K562 (cell line): Measurements from ENCODE around the gene SUPT5H. TPM values are rescaled to one million over a fixed set of nuclear protein-coding genes. Genes with fewer than 3 reads are reported as not detected.

Source experiments
- ARID3B ChIP-seq: fragments of 250-450 bp; sonication (Bioruptor Pico); IDR thresholded peaks from 2 replicates; pipeline ENCODE4 v1.4.0; 2020; ENCODE audit warnings: borderline replicate concordance
- ARNT ChIP-seq, 2 experiments: fragments of 450-650 bp; IDR thresholded peaks; 2 replicates each; pipeline ENCODE4 v1.6.1; 2016; ENCODE audit warnings: mild to moderate bottlenecking in 1 of 2
- BCL6 ChIP-seq: fragments of 250-450 bp; sonication (Bioruptor Pico); IDR thresholded peaks from 2 replicates; pipeline ENCODE4 v1.4.0; 2020
- CBX1 ChIP-seq: sonication (generic); IDR thresholded peaks from 2 replicates; pipeline ENCODE4 v1.6.1; 2016; ENCODE audit warnings: antibody characterized with exemption, low read depth, mild to moderate bottlenecking
- CREB3 ChIP-seq: fragments of 450-650 bp; conservative IDR thresholded peaks from 2 replicates; pipeline ENCODE4 v1.6.1; 2016; ENCODE audit warnings: missing genetic modification characterization, low read depth, mild to moderate bottlenecking, missing compliant biosample characterization, moderate library complexity
- E2F5 ChIP-seq: sonication (generic); formaldehyde crosslinking; IDR thresholded peaks from 2 replicates; pipeline ENCODE4 v1.8.0; 2022; ENCODE audit warnings: mild to moderate bottlenecking, missing genetic modification reagents
- EHMT2 ChIP-seq: fragments of 450-650 bp; IDR thresholded peaks from 2 replicates; pipeline ENCODE4 v1.6.1; 2018; ENCODE audit warnings: antibody characterized with exemption
- GATA2 ChIP-seq: sonication (generic); formaldehyde crosslinking; IDR thresholded peaks from 2 replicates; pipeline ENCODE4 v1.4.0; 2020; ENCODE audit warnings: mild to moderate bottlenecking, missing genetic modification reagents
- HDAC1 ChIP-seq, 2 experiments: fragments of 450-650 bp; IDR thresholded peaks; 2 replicates each; pipeline ENCODE4 v1.6.1; 2016 to 2017; ENCODE audit warnings: inconsistent platforms in 1 of 2, mild to moderate bottlenecking in 1 of 2, moderate library complexity in 1 of 2
- HDAC8 ChIP-seq: fragments of 450-650 bp; IDR thresholded peaks from 2 replicates; pipeline ENCODE4 v1.6.1; 2016; ENCODE audit warnings: mild to moderate bottlenecking, missing genetic modification characterization, moderate library complexity, missing compliant biosample characterization
- HEY1 ChIP-seq: fragments of 250-450 bp; sonication (Bioruptor Pico); IDR thresholded peaks from 2 replicates; pipeline ENCODE4 v1.5.0; 2020; ENCODE audit warnings: mild to moderate bottlenecking, moderate library complexity, borderline replicate concordance
- HLTF ChIP-seq: fragments of 450-650 bp; IDR thresholded peaks from 2 replicates; pipeline ENCODE4 v1.6.1; 2016
- KAT8 ChIP-seq: fragments of 450-650 bp; IDR thresholded peaks from 2 replicates; pipeline ENCODE4 v1.6.1; 2016; ENCODE audit warnings: low read depth, mild to moderate bottlenecking
- PPARD ChIP-seq: fragments of 250-450 bp; sonication (Bioruptor Pico); IDR thresholded peaks from 2 replicates; pipeline ENCODE4 v1.8.0; 2022; ENCODE audit warnings: inconsistent platforms, mild to moderate bottlenecking, moderate library complexity
- RAD51 ChIP-seq: fragments of 450-650 bp; IDR thresholded peaks from 2 replicates; pipeline ENCODE4 v1.7.1; 2016; ENCODE audit warnings: low read depth, mild to moderate bottlenecking, borderline replicate concordance
- SMAD1 ChIP-seq: fragments of 150-350 bp; IDR thresholded peaks from 2 replicates; pipeline ENCODE4 v1.6.1; 2014; ENCODE audit warnings: low read length, low read depth; ENCODE audit not compliant: partially characterized antibody
- SPI1 ChIP-seq: IDR thresholded peaks from 2 replicates; pipeline ENCODE4 v1.6.1; 2011; ENCODE audit warnings: low read depth, low read length, control low read depth, borderline replicate concordance
- SRSF3 ChIP-seq: fragments of 200-400 bp; formaldehyde crosslinking; IDR thresholded peaks from 2 replicates; pipeline ENCODE4 v1.6.1; 2016; ENCODE audit warnings: mild to moderate bottlenecking, low read length, moderate library complexity; ENCODE audit not compliant: insufficient read depth
- ZBTB1 ChIP-seq: sonication (generic); formaldehyde crosslinking; IDR thresholded peaks from 2 replicates; pipeline ENCODE4 v1.8.1; 2023; ENCODE audit warnings: missing genetic modification reagents, low read depth, mild to moderate bottlenecking, borderline replicate concordance
- ZBTB12 ChIP-seq: fragments of 250-450 bp; sonication (Bioruptor Pico); IDR thresholded peaks from 2 replicates; pipeline ENCODE4 v1.4.0; 2020
- ZNF224 ChIP-seq: sonication (generic); formaldehyde crosslinking; IDR thresholded peaks from 2 replicates; pipeline ENCODE4 v1.8.0; 2022; ENCODE audit warnings: mild to moderate bottlenecking, missing genetic modification reagents
- ZNF239 ChIP-seq: fragments of 250-450 bp; sonication (Bioruptor Pico); IDR thresholded peaks from 2 replicates; pipeline ENCODE4 v1.4.0; 2020; ENCODE audit warnings: mild to moderate bottlenecking
- ZNF668 ChIP-seq: fragments of 250-450 bp; sonication (Bioruptor Pico); IDR thresholded peaks from 2 replicates; pipeline ENCODE4 v1.8.0; 2022; ENCODE audit warnings: mild to moderate bottlenecking, inconsistent platforms
- polyA plus RNA-seq, 8 experiments: library from polyadenylated mRNA; depleted of rRNA in 4 of 8; stranded (reverse) in 5 of 8; unstranded in 3 of 8; fragments of >200 nt; fragmentation: Nextera tagmentation in 2 of 8; fragmentation: Illumina TruSeq in 1 of 8; extraction: Ambion mirVana in 2 of 8; extraction: Trizol in 1 of 8; gene quantifications; 2 replicates each; pipeline versions ENCODE4 v1.2.1 to v1.2.3, GENCODE V29; 2011 to 2014; ENCODE audit warnings: inconsistent platforms in 1 of 8, missing spikeins in 1 of 8
- total RNA-seq, 7 experiments: library from RNA; depleted of rRNA in 6 of 7; stranded (reverse); fragments of >200 nt in 6 of 7; fragmentation: Illumina TruSeq in 2 of 7; extraction: Trizol in 2 of 7; gene quantifications; 2 replicates each; pipeline versions ENCODE4 v1.2.1 to v1.2.3, GENCODE V29; 2011 to 2021; ENCODE audit warnings: low replicate concordance in 1 of 7

The SUPT5H gene
- total and polyA plus RNA-seq, 9 of the 15 experiments (the other 6 are each of a cell fraction or from before 2014, with no cell fraction given), result 13.3 to 85.9 (median 35.9) TPM

GRCh38 chr19:39402346-39403300, 42.8 kb upstream of the SUPT5H start (continued):
- no peak for TF ChIP-seq ARID3B (CRISPR knock-in tag)
- no peak for TF ChIP-seq ZNF668
- TF ChIP-seq SMAD1, result no peak
- TF ChIP-seq PPARD, result no peak
- no peak for TF ChIP-seq ZNF239
- TF ChIP-seq SPI1, result no peak
- TF ChIP-seq HDAC1 (IDR thresholded peaks at IDR 0.05), result peak in 1 of 2 experiments; percentile 88; a peak in 2 of 4 replicates
- TF ChIP-seq CBX1, result peak; percentile 76; the same call in 1 of the 2 replicates
- no peak for TF ChIP-seq EHMT2
- TF ChIP-seq ZNF224, result no peak
- TF ChIP-seq HEY1 (CRISPR knock-in tag), result no peak
- TF ChIP-seq ARNT (IDR thresholded peaks at IDR 0.05), result no peak
- no peak for TF ChIP-seq KAT8
- no peak for TF ChIP-seq HLTF
- TF ChIP-seq ZBTB1 (CRISPR knock-in tag), result peak; percentile 14; the same call in 1 of the 2 replicates
- TF ChIP-seq SRSF3, result 0 out of 2 replicates have a peak, but pooled peaks have one; percentile 59
- no peak for TF ChIP-seq ZBTB12 (CRISPR knock-in tag)
- TF ChIP-seq HDAC8 (tag), result no peak
- peak; percentile 49; the same call in 1 of the 2 replicates for TF ChIP-seq E2F5
- no peak for TF ChIP-seq GATA2 (CRISPR knock-in tag)
- TF ChIP-seq BCL6 (CRISPR knock-in tag), result no peak
- TF ChIP-seq CREB3 (tag), result no peak
- 0 out of 2 replicates have a peak, but pooled peaks have one; percentile 41 for TF ChIP-seq RAD51
